HL-60 (cell line): ENCODE measurements around the gene PMEL.

Source experiments
- DNase-seq, 2 experiments: peaks; one replicate each; pipeline ENCODE4 v3.0.0-alpha.2; 2010 to 2020; ENCODE audit warnings: low read depth in 1 of 2, low spot score in 1 of 2
- H3K27ac ChIP-seq: fragments of 250-450 bp; sonication (Bioruptor Pico); replicated peaks from 2 replicates; pipeline ENCODE4 v1.5.1; 2020; ENCODE audit warnings: mild to moderate bottlenecking, moderate library complexity
- H3K27me3 ChIP-seq: fragments of 250-450 bp; sonication (Bioruptor Pico); 2 replicates; pipeline ENCODE4 v1.5.1; 2021; ENCODE audit warnings: mild to moderate bottlenecking, moderate library complexity; ENCODE audit not compliant: insufficient read depth, poor library complexity, severe bottlenecking
- H3K4me3 ChIP-seq: replicated peaks from 2 replicates; pipeline ENCODE4 v1.5.1; 2011; ENCODE audit warnings: mild to moderate bottlenecking, control low read depth, low read length; ENCODE audit not compliant: insufficient read depth
- CTCF ChIP-seq: IDR thresholded peaks from one replicate; pipeline ENCODE4 v1.5.1; 2011; ENCODE audit warnings: low read length, control low read depth, inconsistent platforms; ENCODE audit not compliant: insufficient read depth
- GABPA ChIP-seq: IDR thresholded peaks from 2 replicates; pipeline ENCODE4 v1.6.1; 2012; ENCODE audit warnings: low read depth
- POLR2AphosphoS5 ChIP-seq: IDR thresholded peaks from 2 replicates; pipeline ENCODE4 v1.6.1; 2012; ENCODE audit warnings: low read depth
- REST ChIP-seq: IDR thresholded peaks from 2 replicates; pipeline ENCODE4 v1.6.1; 2012; ENCODE audit warnings: low read depth; ENCODE audit not compliant: insufficient replicate concordance
- SPI1 ChIP-seq: IDR thresholded peaks from 2 replicates; pipeline ENCODE4 v1.6.1; 2012; ENCODE audit warnings: low read depth, mild to moderate bottlenecking, borderline replicate concordance

Gene PMEL

GRCh38 chr12:55940065-55940732 lies 25.6 kb downstream of the PMEL start:
- DNase-seq: peak; percentile 80 to 88
- H3K27me3 ChIP-seq: no peaks in the 10 kb centered on the region
- H3K4me3 ChIP-seq: no peak overlapping the region
- no peak overlapping the region for H3K27ac ChIP-seq
- TF ChIP-seq CTCF (peak; percentile 98), POLR2AphosphoS5 (no peak)

GRCh38 chr12:55938826-55939501 lies 26.9 kb downstream of the PMEL start:
- TF ChIP-seq GABPA: no peak
- TF ChIP-seq REST: no peak
- TF ChIP-seq CTCF: no peak
- TF ChIP-seq SPI1: no peak
- no peak for TF ChIP-seq POLR2AphosphoS5
- Histone ChIP-seq H3K27me3 (no peaks in the 10 kb centered on the region), H3K27ac (no peak overlapping the region), H3K4me3 (no peak overlapping the region)
- DNase-seq: no peak

- no peaks in the 10 kb centered on the region for H3K27me3 ChIP-seq
- TF ChIP-seq CTCF: no peak
- no peak for DNase-seq
- H3K27ac ChIP-seq: no peak overlapping the region
- no peak overlapping the region for H3K4me3 ChIP-seq
Measured at GRCh38 chr12:55937981-55938380, 27.9 kb downstream of the PMEL start.

- no peak for DNase-seq
- H3K27me3 ChIP-seq: no peaks in the 10 kb centered on the region
- H3K4me3 ChIP-seq: no peak overlapping the region
- H3K27ac ChIP-seq: no peak overlapping the region
- TF ChIP-seq GABPA (no peak), CTCF (no peak), REST (no peak), POLR2AphosphoS5 (no peak), SPI1 (no peak)
Measured at GRCh38 chr12:55935738-55936151, 30.1 kb downstream of the PMEL start.
